H9 (cell line): Measurements from ENCODE around the gene RBFA. TPM values are rescaled to one million over a fixed set of nuclear protein-coding genes. Genes with fewer than 3 reads are reported as not detected.

Experiments used
- DNase-seq: peaks from one replicate; pipeline ENCODE4 v3.0.0-alpha.2; 2017
- H2AFZ ChIP-seq: one replicate; pipeline ENCODE4 v1.6.1; 2013; ENCODE audit warnings: mild to moderate bottlenecking, low read length, control low read depth, moderate library complexity
- H2AK5ac ChIP-seq: 2 replicates; pipeline ENCODE4 v1.6.1; 2013; ENCODE audit warnings: low read length, control low read depth, mixed read lengths; ENCODE audit not compliant: insufficient read length
- H2BK120ac ChIP-seq: one replicate; pipeline ENCODE4 v1.6.1; 2013; ENCODE audit warnings: low read depth, mild to moderate bottlenecking, low read length, control low read depth, inconsistent platforms; ENCODE audit not compliant: poor library complexity, severe bottlenecking
- H2BK12ac ChIP-seq: 2 replicates; pipeline ENCODE4 v1.6.1; 2013; ENCODE audit warnings: low read length, control low read depth, mixed read lengths, low read depth; ENCODE audit not compliant: insufficient read length
- H2BK15ac ChIP-seq: 2 replicates; pipeline ENCODE4 v1.6.1; 2013; ENCODE audit warnings: low read depth, low read length, control low read depth
- H2BK20ac ChIP-seq: one replicate; pipeline ENCODE4 v1.6.1; 2013; ENCODE audit warnings: low read depth, mild to moderate bottlenecking, low read length, control low read depth, inconsistent platforms; ENCODE audit not compliant: poor library complexity, severe bottlenecking
- H2BK5ac ChIP-seq: 2 replicates; pipeline ENCODE4 v1.6.1; 2013; ENCODE audit warnings: low read length, control low read depth, mixed read lengths; ENCODE audit not compliant: insufficient read length
- H3K14ac ChIP-seq: 2 replicates; pipeline ENCODE4 v1.6.1; 2013; ENCODE audit warnings: low read length, control low read depth; ENCODE audit not compliant: insufficient read depth
- H3K18ac ChIP-seq: 2 replicates; pipeline ENCODE4 v1.6.1; 2013; ENCODE audit warnings: low read depth, mild to moderate bottlenecking, mixed read lengths, low read length, control low read depth; ENCODE audit not compliant: insufficient read length
- H3K23ac ChIP-seq: 2 replicates; pipeline ENCODE4 v1.6.1; 2013; ENCODE audit warnings: low read length, control low read depth, mixed read lengths, low read depth; ENCODE audit not compliant: insufficient read length
- H3K23me2 ChIP-seq: 2 replicates; pipeline ENCODE4 v1.6.1; 2013; ENCODE audit warnings: low read depth, mild to moderate bottlenecking, mixed read lengths, low read length, control low read depth; ENCODE audit not compliant: insufficient read length, poor library complexity, severe bottlenecking
- H3K27ac ChIP-seq: 2 replicates; pipeline ENCODE4 v1.5.1; 2013; ENCODE audit warnings: low read length, control low read depth, mixed read lengths, low read depth; ENCODE audit not compliant: insufficient read length
- H3K27me3 ChIP-seq: 2 replicates; pipeline ENCODE4 v1.6.1; 2013; ENCODE audit warnings: low read length, control low read depth, inconsistent platforms; ENCODE audit not compliant: insufficient read depth
- H3K4ac ChIP-seq: 2 replicates; pipeline ENCODE4 v1.6.1; 2013; ENCODE audit warnings: low read depth, mild to moderate bottlenecking, control low read depth, inconsistent platforms, low read length, moderate library complexity
- H3K4me1 ChIP-seq: 2 replicates; pipeline ENCODE4 v1.6.1; 2013; ENCODE audit warnings: low read length, control low read depth, inconsistent platforms; ENCODE audit not compliant: insufficient read depth
- H3K4me2 ChIP-seq: 2 replicates; pipeline ENCODE4 v1.6.1; 2013; ENCODE audit warnings: low read length, control low read depth, mixed read lengths; ENCODE audit not compliant: insufficient read length, insufficient read depth
- H3K56ac ChIP-seq: 2 replicates; pipeline ENCODE4 v1.6.1; 2013; ENCODE audit warnings: low read depth, mild to moderate bottlenecking, mixed read lengths, low read length, control low read depth; ENCODE audit not compliant: insufficient read length
- H3K79me1 ChIP-seq: 2 replicates; pipeline ENCODE4 v1.6.1; 2013; ENCODE audit warnings: low read depth, mild to moderate bottlenecking, moderate library complexity, low read length, control low read depth, inconsistent platforms; ENCODE audit not compliant: insufficient read depth, poor library complexity, severe bottlenecking
- H3K79me2 ChIP-seq: 2 replicates; pipeline ENCODE4 v1.6.1; 2013; ENCODE audit warnings: low read length, control low read depth, inconsistent platforms; ENCODE audit not compliant: insufficient read depth
- H3K9ac ChIP-seq: 2 replicates; pipeline ENCODE4 v1.6.1; 2013; ENCODE audit warnings: low read length, control low read depth, mixed read lengths; ENCODE audit not compliant: insufficient read length; ENCODE audit errors: extremely low read depth
- H3K9me3 ChIP-seq: one replicate; pipeline ENCODE4 v1.6.1; 2013; ENCODE audit warnings: low read depth, low read length, inconsistent platforms; ENCODE audit not compliant: control insufficient read depth
- H3T11ph ChIP-seq: one replicate; pipeline ENCODE4 v1.6.1; 2013; ENCODE audit warnings: mild to moderate bottlenecking, low read length, control low read depth, inconsistent platforms
- H4K20me1 ChIP-seq: one replicate; pipeline ENCODE4 v1.6.1; 2013; ENCODE audit not compliant: control insufficient read depth, insufficient read length, insufficient read depth
- H4K5ac ChIP-seq: 2 replicates; pipeline ENCODE4 v1.6.1; 2013; ENCODE audit warnings: low read depth, mild to moderate bottlenecking, mixed read lengths, low read length, control low read depth; ENCODE audit not compliant: insufficient read length
- H4K8ac ChIP-seq: replicated peaks from 2 replicates; pipeline ENCODE4 v1.6.1; 2013; ENCODE audit warnings: low read length, control low read depth, mixed read lengths, low read depth; ENCODE audit not compliant: insufficient read length
- H4K91ac ChIP-seq: 2 replicates; pipeline ENCODE4 v1.6.1; 2013; ENCODE audit warnings: low read depth, mild to moderate bottlenecking, moderate library complexity, mixed read lengths, low read length, control low read depth; ENCODE audit not compliant: insufficient read length
- H3K27ac Mint-ChIP-seq, 3 experiments: 2 replicates in 2 of 3; 3 replicates in 1 of 3; pipeline ENCODE4 v1.8.0; 2020 to 2021; ENCODE audit warnings: mixed read lengths in 3 of 3, mild to moderate bottlenecking in 1 of 3, moderate library complexity in 1 of 3
- H3K27me3 Mint-ChIP-seq: 2 replicates; pipeline ENCODE4 v1.8.0; 2021; ENCODE audit warnings: low read depth, mild to moderate bottlenecking, moderate library complexity, mixed read lengths
- H3K36me3 Mint-ChIP-seq, 3 experiments: 2 replicates in 2 of 3; 3 replicates in 1 of 3; pipeline ENCODE4 v1.8.0; 2020 to 2021; ENCODE audit warnings: low read depth in 3 of 3, mixed read lengths in 3 of 3; ENCODE audit not compliant: insufficient read depth in 1 of 3
- H3K4me1 Mint-ChIP-seq, 2 experiments: 2 replicates each; pipeline ENCODE4 v1.8.0; 2020; ENCODE audit warnings: mixed read lengths in 2 of 2
- H3K4me3 Mint-ChIP-seq, 2 experiments: 2 replicates in 1 of 2; 3 replicates in 1 of 2; pipeline ENCODE4 v1.8.0; 2020 to 2021; ENCODE audit warnings: mild to moderate bottlenecking in 2 of 2, mixed read lengths in 2 of 2, moderate library complexity in 1 of 2
- H3K9me3 Mint-ChIP-seq, 2 experiments: 2 replicates in 1 of 2; 3 replicates in 1 of 2; pipeline ENCODE4 v1.8.0; 2020; ENCODE audit warnings: mild to moderate bottlenecking in 2 of 2, mixed read lengths in 2 of 2, moderate library complexity in 1 of 2
- CTCF ChIP-seq: fragments of 200-600 bp; sonication (generic); conservative IDR thresholded peaks from 3 replicates; pipeline ENCODE4 v1.8.0; 2021; ENCODE audit warnings: antibody characterized with exemption, mild to moderate bottlenecking
- WGBS: extraction: QIAGEN DNeasy Blood & Tissue Kit; methylation state at CpG from one replicate; pipeline ENCODE4 v1.1.7; 2013; ENCODE audit warnings: missing lambda C conversion rate, low lambda C conversion rate, mixed read lengths; ENCODE audit not compliant: insufficient read length; ENCODE audit errors: extremely low coverage; 5-methylcytosine and 5-hydroxymethylcytosine counted together
- total RNA-seq: library from RNA; stranded (reverse); gene quantifications from 2 replicates; pipeline ENCODE4 v1.2.1, GENCODE V29; 2021

The RBFA gene
- total RNA-seq, 1 experiment from 2014 or later: 42.5 TPM

GRCh38 chr18:80077873-80078272, 43.6 kb downstream of the RBFA start:
- no peak overlapping the region for H3K18ac ChIP-seq
- no peak overlapping the region for H2AFZ ChIP-seq
- no peaks in the 10 kb centered on the region for H3K23me2 ChIP-seq
- no peak overlapping the region for H3K56ac ChIP-seq
- no peak overlapping the region for H3K4ac ChIP-seq
- peaks cover 12 to 26% (median 13%) of the 10 kb centered on the region in 3 experiments for H3K36me3 Mint-ChIP-seq
- H3K9me3 Mint-ChIP-seq: peaks cover 24% of the 10 kb centered on the region in 2 experiments
- H3K14ac ChIP-seq: peak overlapping the region; percentile 8; the same call in 1 of the 2 replicates
- H4K91ac ChIP-seq: no peak overlapping the region
- H3K9me3 ChIP-seq: no peaks in the 10 kb centered on the region
- H3K23ac ChIP-seq: no peak overlapping the region
- H2BK5ac ChIP-seq: no peak overlapping the region
- no peaks in the 10 kb centered on the region for H3K79me1 ChIP-seq
- no peak overlapping the region for H3K4me2 ChIP-seq
- peaks cover 7% of the 10 kb centered on the region in 2 experiments for H3K4me1 Mint-ChIP-seq
- H2AK5ac ChIP-seq: no peak overlapping the region
- H3T11ph ChIP-seq: no peak overlapping the region
- H3K27ac Mint-ChIP-seq: no peak overlapping the region
- no peak overlapping the region for H2BK20ac ChIP-seq
- H2BK120ac ChIP-seq: no peak overlapping the region
- peaks cover 5% of the 10 kb centered on the region for H3K27me3 Mint-ChIP-seq
- no CpG with 5 or more reads among the region's 21 CpGs for WGBS
- TF ChIP-seq CTCF: no peak
- no peak overlapping the region for H3K4me3 Mint-ChIP-seq
- H3K27ac ChIP-seq: no peak overlapping the region
- H4K5ac ChIP-seq: no peak overlapping the region
- no peaks in the 10 kb centered on the region for H3K27me3 ChIP-seq
- no peak overlapping the region for H2BK15ac ChIP-seq
- H4K8ac ChIP-seq: no peak overlapping the region
- H3K4me1 ChIP-seq: peaks cover 2% of the 10 kb centered on the region; the same call in 1 of the 2 replicates
- H3K79me2 ChIP-seq: no peaks in the 10 kb centered on the region
- H2BK12ac ChIP-seq: no peak overlapping the region
- H3K9ac ChIP-seq: no peak overlapping the region
- DNase-seq: no peak
- no peaks in the 10 kb centered on the region for H4K20me1 ChIP-seq

Other genes with a start within 250 kb of the RBFA start
- 0.15 TPM in 1 of 2 replicates, not detected in the other for gene KCNG2, start 236.5 kb upstream of the RBFA start, total RNA-seq
- 10.3 and 13.0 TPM in 2 replicates for gene SLC66A2, start 82.8 kb upstream of the RBFA start, total RNA-seq
- gene HSBP1L1, start 69.8 kb upstream of the RBFA start, total RNA-seq: 0.46 TPM in 1 of 2 replicates, not detected in the other
- 163 and 164 TPM in 2 replicates for gene TXNL4A, start 45.9 kb upstream of the RBFA start, total RNA-seq
- 53.5 and 56.5 TPM in 2 replicates for gene ADNP2, start 74.8 kb downstream of the RBFA start, total RNA-seq
- gene PARD6G, start 213.1 kb downstream of the RBFA start, total RNA-seq: 11.2 and 12.0 TPM in 2 replicates